H9 (cell line): ENCODE data around the gene NR1H4. TPM values are rescaled to one million over a fixed set of nuclear protein-coding genes. Genes with fewer than 3 reads are reported as not detected.

Experiments
- DNase-seq: peaks from one replicate; pipeline ENCODE4 v3.0.0-alpha.2; 2017
- H2AFZ ChIP-seq: one replicate; pipeline ENCODE4 v1.6.1; 2013; ENCODE audit warnings: mild to moderate bottlenecking, low read length, control low read depth, moderate library complexity
- H2AK5ac ChIP-seq: 2 replicates; pipeline ENCODE4 v1.6.1; 2013; ENCODE audit warnings: low read length, control low read depth, mixed read lengths; ENCODE audit not compliant: insufficient read length
- H2BK120ac ChIP-seq: one replicate; pipeline ENCODE4 v1.6.1; 2013; ENCODE audit warnings: low read depth, mild to moderate bottlenecking, low read length, control low read depth, inconsistent platforms; ENCODE audit not compliant: poor library complexity, severe bottlenecking
- H2BK12ac ChIP-seq: 2 replicates; pipeline ENCODE4 v1.6.1; 2013; ENCODE audit warnings: low read length, control low read depth, mixed read lengths, low read depth; ENCODE audit not compliant: insufficient read length
- H2BK15ac ChIP-seq: 2 replicates; pipeline ENCODE4 v1.6.1; 2013; ENCODE audit warnings: low read depth, low read length, control low read depth
- H2BK20ac ChIP-seq: one replicate; pipeline ENCODE4 v1.6.1; 2013; ENCODE audit warnings: low read depth, mild to moderate bottlenecking, low read length, control low read depth, inconsistent platforms; ENCODE audit not compliant: poor library complexity, severe bottlenecking
- H2BK5ac ChIP-seq: 2 replicates; pipeline ENCODE4 v1.6.1; 2013; ENCODE audit warnings: low read length, control low read depth, mixed read lengths; ENCODE audit not compliant: insufficient read length
- H3K14ac ChIP-seq: 2 replicates; pipeline ENCODE4 v1.6.1; 2013; ENCODE audit warnings: low read length, control low read depth; ENCODE audit not compliant: insufficient read depth
- H3K18ac ChIP-seq: 2 replicates; pipeline ENCODE4 v1.6.1; 2013; ENCODE audit warnings: low read depth, mild to moderate bottlenecking, mixed read lengths, low read length, control low read depth; ENCODE audit not compliant: insufficient read length
- H3K23ac ChIP-seq: 2 replicates; pipeline ENCODE4 v1.6.1; 2013; ENCODE audit warnings: low read length, control low read depth, mixed read lengths, low read depth; ENCODE audit not compliant: insufficient read length
- H3K23me2 ChIP-seq: 2 replicates; pipeline ENCODE4 v1.6.1; 2013; ENCODE audit warnings: low read depth, mild to moderate bottlenecking, mixed read lengths, low read length, control low read depth; ENCODE audit not compliant: insufficient read length, poor library complexity, severe bottlenecking
- H3K27ac ChIP-seq: 2 replicates; pipeline ENCODE4 v1.5.1; 2013; ENCODE audit warnings: low read length, control low read depth, mixed read lengths, low read depth; ENCODE audit not compliant: insufficient read length
- H3K27me3 ChIP-seq: 2 replicates; pipeline ENCODE4 v1.6.1; 2013; ENCODE audit warnings: low read length, control low read depth, inconsistent platforms; ENCODE audit not compliant: insufficient read depth
- H3K4ac ChIP-seq: 2 replicates; pipeline ENCODE4 v1.6.1; 2013; ENCODE audit warnings: low read depth, mild to moderate bottlenecking, control low read depth, inconsistent platforms, low read length, moderate library complexity
- H3K4me1 ChIP-seq: 2 replicates; pipeline ENCODE4 v1.6.1; 2013; ENCODE audit warnings: low read length, control low read depth, inconsistent platforms; ENCODE audit not compliant: insufficient read depth
- H3K4me2 ChIP-seq: 2 replicates; pipeline ENCODE4 v1.6.1; 2013; ENCODE audit warnings: low read length, control low read depth, mixed read lengths; ENCODE audit not compliant: insufficient read length, insufficient read depth
- H3K56ac ChIP-seq: 2 replicates; pipeline ENCODE4 v1.6.1; 2013; ENCODE audit warnings: low read depth, mild to moderate bottlenecking, mixed read lengths, low read length, control low read depth; ENCODE audit not compliant: insufficient read length
- H3K79me1 ChIP-seq: 2 replicates; pipeline ENCODE4 v1.6.1; 2013; ENCODE audit warnings: low read depth, mild to moderate bottlenecking, moderate library complexity, low read length, control low read depth, inconsistent platforms; ENCODE audit not compliant: insufficient read depth, poor library complexity, severe bottlenecking
- H3K79me2 ChIP-seq: 2 replicates; pipeline ENCODE4 v1.6.1; 2013; ENCODE audit warnings: low read length, control low read depth, inconsistent platforms; ENCODE audit not compliant: insufficient read depth
- H3K9ac ChIP-seq: 2 replicates; pipeline ENCODE4 v1.6.1; 2013; ENCODE audit warnings: low read length, control low read depth, mixed read lengths; ENCODE audit not compliant: insufficient read length; ENCODE audit errors: extremely low read depth
- H3K9me3 ChIP-seq: one replicate; pipeline ENCODE4 v1.6.1; 2013; ENCODE audit warnings: low read depth, low read length, inconsistent platforms; ENCODE audit not compliant: control insufficient read depth
- H3T11ph ChIP-seq: one replicate; pipeline ENCODE4 v1.6.1; 2013; ENCODE audit warnings: mild to moderate bottlenecking, low read length, control low read depth, inconsistent platforms
- H4K20me1 ChIP-seq: one replicate; pipeline ENCODE4 v1.6.1; 2013; ENCODE audit not compliant: control insufficient read depth, insufficient read length, insufficient read depth
- H4K5ac ChIP-seq: 2 replicates; pipeline ENCODE4 v1.6.1; 2013; ENCODE audit warnings: low read depth, mild to moderate bottlenecking, mixed read lengths, low read length, control low read depth; ENCODE audit not compliant: insufficient read length
- H4K8ac ChIP-seq: replicated peaks from 2 replicates; pipeline ENCODE4 v1.6.1; 2013; ENCODE audit warnings: low read length, control low read depth, mixed read lengths, low read depth; ENCODE audit not compliant: insufficient read length
- H4K91ac ChIP-seq: 2 replicates; pipeline ENCODE4 v1.6.1; 2013; ENCODE audit warnings: low read depth, mild to moderate bottlenecking, moderate library complexity, mixed read lengths, low read length, control low read depth; ENCODE audit not compliant: insufficient read length
- H3K27ac Mint-ChIP-seq, 3 experiments: 2 replicates in 2 of 3; 3 replicates in 1 of 3; pipeline ENCODE4 v1.8.0; 2020 to 2021; ENCODE audit warnings: mixed read lengths in 3 of 3, mild to moderate bottlenecking in 1 of 3, moderate library complexity in 1 of 3
- H3K27me3 Mint-ChIP-seq: 2 replicates; pipeline ENCODE4 v1.8.0; 2021; ENCODE audit warnings: low read depth, mild to moderate bottlenecking, moderate library complexity, mixed read lengths
- H3K36me3 Mint-ChIP-seq, 3 experiments: 2 replicates in 2 of 3; 3 replicates in 1 of 3; pipeline ENCODE4 v1.8.0; 2020 to 2021; ENCODE audit warnings: low read depth in 3 of 3, mixed read lengths in 3 of 3; ENCODE audit not compliant: insufficient read depth in 1 of 3
- H3K4me1 Mint-ChIP-seq, 2 experiments: 2 replicates each; pipeline ENCODE4 v1.8.0; 2020; ENCODE audit warnings: mixed read lengths in 2 of 2
- H3K4me3 Mint-ChIP-seq, 2 experiments: 2 replicates in 1 of 2; 3 replicates in 1 of 2; pipeline ENCODE4 v1.8.0; 2020 to 2021; ENCODE audit warnings: mild to moderate bottlenecking in 2 of 2, mixed read lengths in 2 of 2, moderate library complexity in 1 of 2
- H3K9me3 Mint-ChIP-seq, 2 experiments: 2 replicates in 1 of 2; 3 replicates in 1 of 2; pipeline ENCODE4 v1.8.0; 2020; ENCODE audit warnings: mild to moderate bottlenecking in 2 of 2, mixed read lengths in 2 of 2, moderate library complexity in 1 of 2
- CTCF ChIP-seq: fragments of 200-600 bp; sonication (generic); conservative IDR thresholded peaks from 3 replicates; pipeline ENCODE4 v1.8.0; 2021; ENCODE audit warnings: antibody characterized with exemption, mild to moderate bottlenecking
- WGBS: extraction: QIAGEN DNeasy Blood & Tissue Kit; methylation state at CpG from one replicate; pipeline ENCODE4 v1.1.7; 2013; ENCODE audit warnings: missing lambda C conversion rate, low lambda C conversion rate, mixed read lengths; ENCODE audit not compliant: insufficient read length; ENCODE audit errors: extremely low coverage; 5-methylcytosine and 5-hydroxymethylcytosine counted together
- total RNA-seq: library from RNA; stranded (reverse); gene quantifications from 2 replicates; pipeline ENCODE4 v1.2.1, GENCODE V29; 2021

The NR1H4 gene
- total RNA-seq, 1 experiment from 2014 or later = not detected

- Histone ChIP-seq H3K27ac (no peak overlapping the region), H3K4me2 (no peak overlapping the region), H3K9ac (no peak overlapping the region), H3K4me1 (no peaks in the 10 kb centered on the region), H3K18ac (no peak overlapping the region), H4K20me1 (no peaks in the 10 kb centered on the region), H3K56ac (no peak overlapping the region), H3K14ac (no peak overlapping the region), H4K5ac (no peak overlapping the region), H2BK12ac (no peak overlapping the region), H4K91ac (no peak overlapping the region), H3K79me2 (no peaks in the 10 kb centered on the region), H3K27me3 (no peaks in the 10 kb centered on the region), H2BK15ac (no peak overlapping the region), H2BK5ac (no peak overlapping the region), H3K9me3 (no peaks in the 10 kb centered on the region), H3K23ac (no peak overlapping the region), H3K4ac (no peak overlapping the region), H3K23me2 (no peaks in the 10 kb centered on the region), H3K79me1 (no peaks in the 10 kb centered on the region), H2AFZ (no peak overlapping the region), H2BK20ac (no peak overlapping the region), H3T11ph (no peak overlapping the region), H4K8ac (no peak overlapping the region), H2AK5ac (no peak overlapping the region), H2BK120ac (no peak overlapping the region)
- no peaks in the 10 kb centered on the region for H3K36me3 Mint-ChIP-seq
- no peak for DNase-seq
- H3K9me3 Mint-ChIP-seq = no peaks in the 10 kb centered on the region; a peak in 1 of 5 replicates
- whole genome bisulfite sequencing = no CpG with 5 or more reads among the region's 6 CpGs
- no peak for TF ChIP-seq CTCF
- no peak overlapping the region for H3K27ac Mint-ChIP-seq
- H3K4me3 Mint-ChIP-seq = no peak overlapping the region
- peaks cover 8% of the 10 kb centered on the region in 2 experiments for H3K4me1 Mint-ChIP-seq
- no peaks in the 10 kb centered on the region for H3K27me3 Mint-ChIP-seq
These were observed 10.7 kb downstream of the NR1H4 start for GRCh38 chr12:100484183-100484886.
